NT2/D1 (cell line): ENCODE measurements around the gene HOXD10.

Experiments used
- SUZ12 ChIP-seq: IDR thresholded peaks from 2 replicates; pipeline ENCODE4 v1.6.1; 2011; ENCODE audit not compliant: insufficient read length, insufficient read depth; ENCODE audit errors: extremely low read depth
- ZNF274 ChIP-seq: IDR thresholded peaks from 2 replicates; pipeline ENCODE4 v1.6.1; 2011; ENCODE audit warnings: mild to moderate bottlenecking, low read depth, low read length

GRCh38 chr2:176083796-176084261 is 32.7 kb upstream of the HOXD10 start, which contains the start of gene EVX2:
- TF ChIP-seq ZNF274 (no peak), SUZ12 (no peak)
